HG02973 (cell line): ENCODE measurements around the gene HPCA.

Experiments
- ATAC-seq: cut with Tn5 transposase; IDR thresholded peaks from one replicate; pipeline ENCODE4 v1.9.1; 2021; ENCODE audit warnings: moderate library complexity; ENCODE audit not compliant: unreplicated experiment

HPCA gene

GRCh38 chr1:32928285-32928684 lies 42.0 kb downstream of the HPCA start:
- no peak for ATAC-seq

- ATAC-seq, result no peak
Observed at GRCh38 chr1:32928715-32929114, 42.4 kb downstream of the HPCA start.

DNA sequence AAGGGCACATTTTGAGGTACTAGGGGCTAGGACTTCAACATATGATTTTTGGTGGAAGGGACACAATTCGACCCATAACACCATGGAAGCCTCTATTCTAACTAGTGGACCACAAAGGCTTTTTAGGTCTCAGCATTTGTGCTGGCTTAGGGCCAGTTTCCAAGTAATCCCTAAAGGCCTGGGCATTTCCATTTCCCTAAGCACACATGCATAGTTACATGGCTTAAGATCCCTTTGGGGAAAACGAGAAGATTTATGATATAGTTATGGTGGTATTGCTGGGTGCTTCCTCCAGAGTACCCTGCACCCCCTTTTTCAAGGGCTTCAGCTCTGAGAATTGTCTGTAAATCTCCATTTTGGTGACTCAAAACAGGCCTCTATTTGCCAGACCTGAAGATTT lies 43.1 kb downstream of the HPCA start:
- no peak for ATAC-seq

- ATAC-seq, result no peak
Observed at GRCh38 chr1:32931760-32932159, 45.5 kb downstream of the HPCA start.

- ATAC-seq, result no peak
Observed at GRCh38 chr1:32933742-32934322, 47.5 kb downstream of the HPCA start.

GRCh38 chr1:32934535-32934934 lies 48.2 kb downstream of the HPCA start:
- ATAC-seq, result no peak

DNA sequence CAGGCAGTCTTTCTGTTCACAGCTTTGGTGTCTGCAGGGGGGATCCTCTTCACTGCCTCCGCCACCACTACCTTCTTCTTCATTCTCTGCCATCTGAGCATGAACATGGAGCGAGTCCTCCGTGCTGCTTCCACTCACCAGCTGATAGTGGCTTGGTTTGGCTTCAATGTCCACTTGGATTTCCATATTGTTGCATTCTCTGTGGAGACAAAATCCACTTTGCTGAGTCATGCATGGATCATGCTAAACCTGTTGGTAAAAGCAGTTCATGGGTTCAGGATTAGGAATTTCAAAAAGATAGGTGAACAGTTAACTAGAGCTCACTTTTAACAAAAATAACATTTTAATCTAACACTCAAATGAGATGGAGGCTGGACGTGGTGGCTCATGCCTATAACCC lies 50.8 kb downstream of the HPCA start:
- ATAC-seq, result no peak

DNA sequence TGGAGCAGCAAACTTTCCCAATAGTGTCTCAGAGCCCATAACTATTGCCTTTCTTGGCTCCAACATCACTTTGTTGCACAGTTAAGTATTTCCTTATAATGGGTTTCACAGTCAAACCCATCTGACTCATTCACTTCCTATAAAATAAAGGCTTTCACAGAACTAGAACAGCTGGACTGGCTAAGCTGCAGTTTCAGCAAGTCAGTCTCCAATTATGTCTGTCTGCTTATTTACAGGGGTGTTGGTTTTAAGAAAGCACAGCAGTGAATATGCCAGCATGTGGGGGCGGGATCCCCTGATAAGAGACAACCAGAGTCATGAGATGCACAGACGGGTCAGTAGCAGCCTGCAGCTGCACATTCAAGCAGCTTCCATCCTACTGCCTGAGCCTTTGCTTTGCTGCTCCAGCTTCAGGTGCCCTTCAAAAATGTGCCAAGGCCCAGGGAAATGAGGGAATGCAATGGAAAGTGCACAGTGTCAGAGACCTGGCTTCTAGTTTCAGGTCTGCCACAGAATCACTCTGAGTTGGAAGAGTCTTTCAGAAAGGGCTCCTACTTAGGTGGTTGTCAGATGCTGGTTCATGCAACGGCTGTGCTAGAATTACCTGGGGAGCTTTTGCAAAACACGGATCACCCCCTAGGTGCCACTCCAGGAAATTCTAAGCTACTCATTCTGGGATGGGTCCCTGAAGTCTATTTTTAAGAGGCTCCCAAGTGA lies 53.5 kb downstream of the HPCA start:
- no peak for ATAC-seq

GRCh38 chr1:32944180-32944579 lies 57.9 kb downstream of the HPCA start:
- ATAC-seq, result no peak
